D721Med (cell line): Measurements from ENCODE around the gene AARS2.

Experiments
- DNase-seq: peaks from one replicate; pipeline ENCODE4 v3.0.0; 2011; ENCODE audit warnings: low spot score; ENCODE audit not compliant: insufficient read length
- FAIRE-seq: peaks from 2 replicates; lab custom pipeline; 2011; peaks lifted over from hg19 to GRCh38; lab: Jason Lieb, UNC
- TF ChIP-seq, protein P1 (sequence below): IDR thresholded peaks from 2 replicates; pipeline ENCODE4 v1.5.1; 2012; ENCODE audit warnings: mild to moderate bottlenecking, control low read depth; ENCODE audit not compliant: insufficient read depth; ENCODE audit errors: missing control alignments

The AARS2 gene

DNA sequence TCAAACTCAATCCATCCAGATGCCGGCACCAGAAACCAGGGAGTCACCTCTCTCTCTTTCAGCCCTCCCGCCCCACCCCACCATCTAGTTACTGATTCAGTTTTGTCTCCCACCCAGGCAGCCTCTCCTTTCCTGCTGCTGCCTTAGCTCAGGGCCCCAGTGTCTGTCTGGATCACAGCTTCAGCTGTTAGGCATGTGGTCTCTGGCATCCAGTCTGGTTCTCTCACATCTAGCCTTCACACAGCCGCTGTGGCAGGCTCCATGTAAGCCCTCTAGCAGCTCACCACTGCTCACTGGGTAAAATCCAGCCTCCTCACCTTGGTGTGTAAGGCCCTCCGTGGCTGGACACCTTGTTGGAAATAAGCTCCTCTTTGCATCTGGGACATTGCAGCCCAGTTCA, 21.3 kb downstream of the AARS2 start:
- DNase-seq (no peak), FAIRE-seq (no peak)
- TF ChIP-seq, protein P1, sequence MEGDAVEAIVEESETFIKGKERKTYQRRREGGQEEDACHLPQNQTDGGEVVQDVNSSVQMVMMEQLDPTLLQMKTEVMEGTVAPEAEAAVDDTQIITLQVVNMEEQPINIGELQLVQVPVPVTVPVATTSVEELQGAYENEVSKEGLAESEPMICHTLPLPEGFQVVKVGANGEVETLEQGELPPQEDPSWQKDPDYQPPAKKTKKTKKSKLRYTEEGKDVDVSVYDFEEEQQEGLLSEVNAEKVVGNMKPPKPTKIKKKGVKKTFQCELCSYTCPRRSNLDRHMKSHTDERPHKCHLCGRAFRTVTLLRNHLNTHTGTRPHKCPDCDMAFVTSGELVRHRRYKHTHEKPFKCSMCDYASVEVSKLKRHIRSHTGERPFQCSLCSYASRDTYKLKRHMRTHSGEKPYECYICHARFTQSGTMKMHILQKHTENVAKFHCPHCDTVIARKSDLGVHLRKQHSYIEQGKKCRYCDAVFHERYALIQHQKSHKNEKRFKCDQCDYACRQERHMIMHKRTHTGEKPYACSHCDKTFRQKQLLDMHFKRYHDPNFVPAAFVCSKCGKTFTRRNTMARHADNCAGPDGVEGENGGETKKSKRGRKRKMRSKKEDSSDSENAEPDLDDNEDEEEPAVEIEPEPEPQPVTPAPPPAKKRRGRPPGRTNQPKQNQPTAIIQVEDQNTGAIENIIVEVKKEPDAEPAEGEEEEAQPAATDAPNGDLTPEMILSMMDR = no peak

DNA sequence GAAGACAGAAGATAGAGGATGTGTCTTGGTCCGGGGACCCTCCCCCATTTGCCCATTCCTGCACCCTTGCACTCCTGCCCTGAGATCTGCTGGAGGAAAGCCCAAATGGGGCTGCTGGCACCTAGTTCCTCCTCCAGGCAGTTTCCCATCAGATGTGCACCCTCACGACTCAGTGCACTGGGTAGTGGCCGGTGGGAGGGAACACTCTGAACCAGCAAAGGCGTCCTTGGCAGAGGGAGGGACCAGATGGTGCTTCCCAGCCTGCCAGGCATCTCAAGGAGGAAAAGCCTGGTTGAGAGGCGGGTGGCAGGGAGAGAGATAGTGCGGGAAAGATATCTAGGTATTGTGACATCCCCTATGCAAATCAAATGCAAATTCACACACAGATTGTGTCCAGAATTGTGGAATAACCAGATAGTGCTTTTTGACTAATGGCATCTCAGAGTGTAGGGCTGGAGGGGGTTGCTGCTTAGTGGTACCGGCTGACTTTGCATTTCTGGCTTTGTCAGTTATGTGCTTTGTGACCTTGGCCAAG, 23.4 kb downstream of the AARS2 start:
- TF ChIP-seq, protein P1 = no peak
- no peak for DNase-seq
- no peak for FAIRE-seq

DNA sequence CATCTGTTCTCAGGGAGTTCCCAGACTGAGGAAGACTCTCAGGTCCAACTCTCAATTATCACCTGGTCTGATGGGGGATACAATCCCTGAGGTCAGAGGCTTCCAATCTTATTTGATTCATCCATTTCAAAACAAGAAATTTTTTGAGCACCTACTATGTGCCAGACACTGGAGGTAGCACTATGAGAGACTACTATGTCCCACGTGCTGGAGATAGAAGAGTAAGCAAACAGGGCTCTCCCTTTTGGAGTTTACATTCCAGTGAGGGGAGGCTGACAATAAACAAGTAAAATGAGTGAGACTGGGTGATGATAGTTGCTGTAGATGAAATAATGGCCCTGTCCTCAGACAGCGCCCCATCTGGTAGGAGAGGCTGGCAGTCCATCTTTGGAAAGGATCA, 26.4 kb downstream of the AARS2 start:
- no peak for DNase-seq
- TF ChIP-seq, protein P1 = no peak
- FAIRE-seq = no peak

DNA sequence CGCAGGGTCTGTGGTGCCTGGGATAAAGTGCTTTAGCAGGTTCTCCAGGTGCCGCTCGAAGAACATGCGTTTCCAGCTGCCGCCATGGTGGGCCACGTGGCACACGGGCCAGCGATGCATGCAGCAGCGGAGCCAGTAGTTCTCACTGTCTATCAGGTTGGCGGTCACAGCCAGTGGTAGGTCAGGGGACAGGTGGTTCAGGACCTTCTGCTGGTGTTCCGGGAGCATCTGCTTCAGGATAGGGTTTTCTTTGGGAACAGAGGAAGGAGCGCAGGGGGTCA, 26.9 kb downstream of the AARS2 start:
- DNase-seq = no peak
- no peak for FAIRE-seq
- TF ChIP-seq, protein P1 = no peak

DNA sequence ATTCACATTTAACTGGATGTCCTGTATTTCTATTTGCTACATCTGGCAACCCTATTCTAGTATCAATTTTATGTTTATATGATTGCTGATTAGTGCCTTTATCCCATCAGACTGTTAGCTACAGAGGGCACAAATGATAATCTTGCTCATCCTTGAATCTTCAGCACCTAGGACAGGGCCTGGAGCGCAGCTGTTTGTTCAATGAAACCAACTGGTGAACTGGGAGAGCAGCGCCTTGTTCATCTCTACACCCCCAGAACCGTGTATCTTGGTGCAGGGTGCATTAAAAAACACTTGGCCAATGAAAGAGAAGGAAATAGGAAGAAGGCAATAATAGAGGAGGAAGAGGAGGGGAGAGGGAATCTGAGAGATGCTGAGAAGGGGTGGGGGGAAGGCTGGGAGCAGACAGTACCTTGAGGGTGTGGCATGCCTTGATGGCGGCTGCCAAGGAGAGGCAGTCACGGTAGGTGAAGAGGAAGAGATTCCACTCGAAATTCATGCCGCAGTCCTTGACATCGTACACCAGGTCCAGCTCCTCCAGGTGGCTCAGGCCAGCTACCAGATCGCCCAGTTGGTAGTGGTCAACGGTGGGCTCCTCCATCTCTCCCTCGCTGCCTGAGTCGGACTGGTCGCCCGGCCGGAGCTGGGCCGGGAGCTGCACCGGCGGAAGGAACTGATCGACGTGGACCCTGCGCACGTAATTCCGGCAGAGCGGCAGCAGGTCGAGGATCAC, 27.4 kb downstream of the AARS2 start:
- TF ChIP-seq, protein P1 = no peak
- FAIRE-seq (no peak), DNase-seq (no peak)

DNA sequence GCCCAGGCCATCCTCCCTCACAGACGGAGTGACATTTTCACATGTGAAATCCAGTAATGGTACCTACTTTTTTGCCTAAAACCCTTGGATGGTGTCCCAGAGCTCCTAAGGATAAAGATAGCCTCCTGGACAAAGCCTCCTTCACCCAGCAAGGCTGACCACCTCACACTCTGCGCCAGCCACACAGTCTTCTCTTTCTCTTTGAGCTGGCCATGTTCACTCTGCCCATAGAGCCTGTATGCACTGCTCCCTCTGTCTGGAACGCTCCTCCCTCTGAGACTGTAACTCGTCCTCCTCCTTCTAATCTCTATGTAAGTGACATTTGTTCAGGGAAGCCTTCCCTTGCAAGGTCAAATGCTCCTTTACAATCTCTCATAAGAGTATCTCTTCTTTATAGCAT, 28.3 kb downstream of the AARS2 start:
- TF ChIP-seq, protein P1 = no peak
- no peak for FAIRE-seq
- DNase-seq = no peak

DNA sequence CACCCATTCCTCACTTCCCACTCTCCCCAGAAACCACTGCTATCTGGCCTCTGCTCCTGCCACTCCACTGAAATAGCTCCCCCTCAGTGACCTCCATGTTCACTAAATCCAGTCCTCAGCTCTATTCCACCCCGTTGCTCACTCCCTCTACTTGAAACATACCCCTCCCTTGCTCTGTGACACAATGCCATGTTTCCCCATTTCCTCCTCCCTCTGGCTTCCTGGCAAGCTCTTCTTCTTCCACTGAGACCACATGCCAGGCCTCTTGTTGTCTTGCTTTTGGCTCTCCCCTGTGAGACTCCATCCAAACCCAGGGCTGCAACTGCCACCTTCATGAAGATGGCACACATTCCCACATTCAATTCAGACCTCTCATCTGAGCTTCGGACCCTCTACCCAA, 29.0 kb downstream of the AARS2 start:
- no peak for FAIRE-seq

More for the DNA sequence above, 29.0 kb downstream of the AARS2 start:
- TF ChIP-seq, protein P1 = no peak
- DNase-seq = no peak
